GM18517 (cell line): ENCODE results near the gene SEPTIN5.

ENCODE experiments used
- ATAC-seq: cut with Tn5 transposase; IDR thresholded peaks from one replicate; pipeline ENCODE4 v1.9.1; 2021; ENCODE audit warnings: mild to moderate bottlenecking, moderate library complexity; ENCODE audit not compliant: unreplicated experiment

SEPTIN5 gene

DNA sequence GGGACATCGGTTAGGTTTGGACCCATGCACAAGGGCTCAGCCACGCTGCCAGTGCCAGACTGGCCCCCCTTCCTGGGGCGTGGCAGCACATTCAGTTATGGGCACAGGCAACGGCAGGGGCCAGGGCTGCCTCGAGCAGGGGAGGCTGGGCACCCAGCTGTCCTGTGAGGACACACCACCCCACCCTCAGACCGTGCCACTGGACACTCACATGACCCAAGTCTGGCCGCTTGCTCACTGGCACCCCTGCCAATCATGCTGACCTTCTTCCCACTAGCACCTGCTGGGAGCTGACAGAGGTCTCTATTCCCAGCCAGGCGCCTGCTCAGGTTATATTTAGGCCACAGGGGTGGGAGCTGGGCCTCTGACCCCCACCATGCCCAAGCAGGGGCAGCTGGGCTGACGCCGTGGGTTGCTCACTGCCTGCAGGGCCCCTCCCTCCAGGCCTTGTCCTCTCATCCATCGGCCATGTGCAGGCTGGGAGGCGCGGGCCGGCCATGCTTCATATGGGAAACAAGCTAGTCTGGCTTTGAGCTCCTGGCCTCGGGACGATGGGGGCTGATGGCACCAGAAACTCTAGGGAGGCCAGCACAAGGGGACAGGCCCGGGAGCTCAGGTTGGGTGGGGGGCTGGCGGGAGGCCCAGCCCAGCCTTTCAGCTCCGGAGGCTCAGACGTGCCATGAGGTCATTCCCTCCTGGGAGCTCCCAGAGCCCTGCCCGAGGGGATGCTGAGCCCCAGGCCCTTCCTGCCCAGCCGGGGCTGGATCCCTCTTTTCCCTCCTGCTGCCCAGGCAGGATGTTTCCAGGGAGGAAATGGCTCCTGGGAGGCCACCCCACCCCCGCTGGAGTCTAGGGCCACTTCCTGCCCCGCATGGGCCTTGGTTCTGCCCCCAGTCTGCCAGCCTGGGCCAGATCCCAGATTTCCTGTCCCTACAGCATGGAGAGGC is 31.1 kb downstream of the SEPTIN5 start:
- ATAC-seq = no peak

DNA sequence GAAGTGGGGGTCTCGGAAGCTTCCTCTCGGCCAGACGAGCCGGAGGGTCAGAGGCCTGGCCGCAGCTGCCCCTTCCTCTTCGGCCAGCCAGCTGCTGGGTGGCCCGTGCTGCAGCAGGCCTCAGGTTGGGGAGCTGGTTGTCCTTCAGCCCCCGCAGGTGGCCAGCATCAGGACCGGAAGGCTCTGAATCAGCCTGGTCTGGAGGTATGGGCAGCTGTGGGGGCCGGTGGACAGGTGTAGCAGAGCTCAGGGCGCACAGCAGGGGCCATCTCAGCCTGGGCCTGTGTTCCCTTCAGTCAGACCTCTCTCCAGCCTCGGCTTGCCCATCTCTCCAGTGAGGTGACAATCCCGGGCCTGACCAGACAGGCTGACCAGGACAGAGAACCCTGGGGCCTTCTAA is 32.4 kb downstream of the SEPTIN5 start:
- ATAC-seq = no peak

GRCh38 chr22:19747551-19747950 is 33.2 kb downstream of the SEPTIN5 start:
- ATAC-seq = no peak

- ATAC-seq = no peak
Measured at GRCh38 chr22:19748139-19748538, 33.8 kb downstream of the SEPTIN5 start.

DNA sequence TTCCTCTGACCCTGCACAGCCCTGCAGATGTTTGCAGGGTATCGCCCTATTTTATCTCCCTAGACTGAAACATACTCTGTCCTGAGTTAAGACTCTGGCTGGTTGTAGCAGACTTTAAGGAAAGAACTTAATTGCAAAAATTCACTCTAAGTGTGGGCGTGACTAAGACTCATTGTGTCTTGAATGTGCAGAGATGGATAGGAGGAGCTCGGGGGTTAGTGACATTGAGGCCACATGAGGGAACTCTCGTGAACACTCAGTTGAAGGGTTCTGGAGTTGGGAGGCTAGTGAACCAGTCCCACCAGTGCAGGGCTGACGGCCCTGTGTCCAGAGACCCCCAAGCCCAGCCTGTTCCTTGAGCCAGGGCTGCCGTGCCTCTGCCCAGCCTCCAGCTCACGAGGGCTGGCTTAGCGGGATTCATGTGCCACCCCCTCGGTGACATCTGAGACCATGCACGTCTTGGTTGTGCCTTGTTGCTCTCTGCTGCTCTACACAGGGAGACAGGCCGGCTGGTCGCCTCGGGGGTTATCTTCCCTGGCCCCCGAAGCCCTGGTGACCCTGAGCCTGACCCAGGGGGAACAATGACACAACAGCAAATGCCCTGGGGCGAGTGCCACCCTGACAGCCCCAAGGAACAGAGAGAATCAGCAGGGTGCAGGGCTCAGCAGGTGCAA is 34.8 kb downstream of the SEPTIN5 start:
- no peak for ATAC-seq

DNA sequence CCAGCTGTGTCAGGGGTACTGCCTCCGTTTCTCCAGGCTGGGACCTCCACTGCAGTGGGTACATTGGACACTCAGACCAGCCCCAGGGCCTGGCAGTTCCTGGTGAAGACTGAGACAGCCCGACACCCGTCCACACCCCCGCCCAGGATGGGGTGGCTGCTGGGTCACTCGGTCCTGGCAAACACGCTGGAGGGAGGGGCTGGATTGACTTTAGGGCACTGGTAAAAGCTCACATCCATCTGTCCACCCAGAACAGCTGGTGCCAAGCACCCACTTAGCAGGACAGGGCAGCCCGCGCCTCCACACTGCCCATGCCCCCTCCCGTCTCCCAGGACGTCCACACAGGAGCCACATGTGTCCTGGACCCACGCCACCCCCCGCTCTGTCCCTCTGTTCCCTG is 35.6 kb downstream of the SEPTIN5 start:
- ATAC-seq = no peak

GRCh38 chr22:19750507-19751490 is 36.5 kb downstream of the SEPTIN5 start:
- no peak for ATAC-seq

- no peak for ATAC-seq
Measured at GRCh38 chr22:19751497-19752245, 37.4 kb downstream of the SEPTIN5 start.

GRCh38 chr22:19753090-19753842 is 39.0 kb downstream of the SEPTIN5 start:
- ATAC-seq = no peak

DNA sequence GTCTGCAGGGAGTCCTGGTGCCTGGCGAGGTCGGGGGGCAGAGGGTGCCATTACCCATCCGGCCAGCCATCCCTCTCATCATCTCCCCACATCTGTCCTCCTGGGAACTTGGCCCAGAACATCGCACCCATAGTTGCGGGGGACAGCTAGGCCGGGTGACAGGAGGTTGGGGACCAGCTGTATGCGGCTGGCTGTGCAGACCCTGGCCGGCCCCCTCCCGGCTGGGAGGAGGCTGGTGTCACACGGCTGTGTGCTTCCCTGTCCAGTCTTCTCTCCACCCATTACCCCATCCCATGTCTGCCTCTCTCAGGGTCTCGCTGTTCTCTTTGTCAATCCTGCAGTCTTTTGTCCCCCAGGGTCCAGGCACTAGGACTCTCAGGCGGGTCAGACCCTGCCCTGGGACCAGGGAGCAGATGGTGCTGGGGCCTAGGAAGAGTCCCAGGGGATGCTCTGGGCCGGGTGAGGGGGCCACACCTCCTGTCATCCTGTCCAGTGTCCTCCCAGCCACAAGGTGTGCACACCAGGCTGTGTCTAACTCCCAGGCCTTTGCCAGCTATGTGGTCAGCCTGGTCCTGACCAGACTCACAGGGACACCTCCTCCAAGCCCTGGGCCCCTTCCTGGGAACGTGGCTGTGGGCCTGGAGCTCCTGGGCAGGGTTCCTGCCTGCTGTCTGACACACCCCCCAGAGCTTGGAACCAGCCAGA is 39.8 kb downstream of the SEPTIN5 start:
- no peak for ATAC-seq

DNA sequence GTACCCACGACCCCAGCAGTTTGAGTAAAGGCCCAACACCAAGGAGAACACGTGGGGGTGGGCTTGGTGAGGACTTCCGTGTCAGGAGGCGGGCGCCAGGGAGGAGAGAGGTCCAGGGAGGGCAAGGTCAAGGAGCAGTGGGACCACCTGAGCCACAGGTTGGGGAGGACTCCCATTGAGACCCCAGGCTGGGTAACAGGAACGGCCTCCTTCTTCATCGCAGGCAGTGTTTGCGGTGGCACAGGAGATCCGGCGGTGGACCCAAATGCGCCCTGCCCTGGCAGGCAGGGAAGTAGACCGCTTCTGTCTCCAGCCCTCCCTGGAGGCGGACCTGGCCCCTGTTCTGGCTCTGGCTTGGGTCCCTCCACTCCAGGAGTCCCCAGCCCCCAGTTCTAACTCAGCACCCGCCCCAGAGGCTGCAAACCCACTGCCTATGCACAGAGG is 40.4 kb downstream of the SEPTIN5 start:
- no peak for ATAC-seq

- no peak for ATAC-seq
Measured at GRCh38 chr22:19755145-19755710, 40.9 kb downstream of the SEPTIN5 start.

DNA sequence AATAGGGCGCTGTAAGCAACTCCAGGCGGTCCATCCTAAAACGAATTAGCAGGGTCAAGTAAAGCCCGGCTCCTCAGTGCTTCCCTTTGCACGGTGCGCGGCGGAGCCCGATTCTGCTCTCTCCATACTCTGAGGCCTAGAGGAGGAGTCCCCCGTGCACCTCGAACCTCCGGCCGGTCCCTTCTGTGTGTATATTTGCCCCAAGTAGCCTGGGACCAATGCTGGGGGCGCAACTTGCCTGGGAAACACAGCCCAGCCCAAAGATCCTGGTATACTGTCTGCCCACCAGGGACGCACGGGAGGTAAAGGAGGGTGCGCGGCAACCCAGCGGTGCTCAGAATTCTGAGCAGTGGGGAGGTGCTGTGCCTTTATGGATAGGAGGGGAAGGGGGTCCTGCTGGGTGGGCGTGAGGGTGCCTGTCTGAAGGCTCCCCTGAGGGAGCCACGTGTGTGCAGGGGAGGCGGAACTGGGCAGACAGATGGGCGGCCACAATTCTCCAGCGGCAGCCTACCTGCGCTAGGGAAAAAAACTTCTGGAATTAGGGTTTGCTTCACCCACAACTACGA is 41.5 kb downstream of the SEPTIN5 start:
- no peak for ATAC-seq

- ATAC-seq = no peak
Measured at GRCh38 chr22:19756288-19757128, 42.2 kb downstream of the SEPTIN5 start.

DNA sequence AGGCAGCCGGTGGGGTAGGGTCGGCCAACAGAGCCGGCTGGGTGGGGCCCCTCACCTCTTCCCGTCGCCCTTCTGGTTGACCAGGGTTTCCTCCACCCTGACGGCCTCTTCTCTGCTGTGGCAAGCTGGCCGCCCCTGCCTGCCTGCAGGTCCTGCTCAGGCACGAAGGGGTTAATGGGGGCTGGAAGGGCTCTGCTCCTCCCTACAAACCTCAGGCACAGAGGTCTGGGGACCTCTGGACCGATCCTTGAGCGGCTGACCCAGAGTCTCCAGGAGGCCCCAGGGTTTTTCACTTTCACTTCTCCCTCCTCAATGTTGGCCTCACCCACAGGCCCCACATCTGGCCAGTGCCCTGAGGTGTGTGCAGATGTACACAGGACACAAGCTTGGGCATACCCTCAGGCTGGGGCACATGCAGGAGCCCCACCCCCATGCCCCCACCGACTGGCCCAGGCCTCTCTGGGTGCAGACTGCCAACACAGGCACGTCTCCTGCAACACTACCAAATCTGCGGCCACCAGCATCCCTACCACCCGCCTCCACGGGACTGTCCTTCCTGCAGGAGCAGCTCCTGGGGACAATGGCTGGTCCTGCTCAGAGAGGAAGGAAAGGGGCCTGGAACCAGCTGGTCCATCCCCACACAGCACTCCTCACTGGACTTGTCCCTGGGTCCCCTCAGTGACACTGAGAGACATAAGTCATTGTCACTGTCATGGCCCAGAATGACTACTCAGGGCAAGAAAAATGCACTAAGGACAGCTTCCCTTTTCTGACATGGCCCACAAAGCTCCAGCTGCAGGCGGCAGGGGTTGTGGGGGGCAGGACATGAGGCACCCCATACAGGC is 43.1 kb downstream of the SEPTIN5 start:
- ATAC-seq = no peak
